Measurements from ENCODE around the gene COL6A6. TPM values are rescaled to one million over a fixed set of nuclear protein-coding genes. Genes with fewer than 3 reads are reported as not detected.

Gene COL6A6
- total and polyA plus RNA-seq, 2 donors (not counting 3 experiments of a cell fraction or from before 2014, with no cell fraction given), result not detected

GRCh38 chr3:130557336-130558035, 40.5 kb downstream of the COL6A6 start:
- dilution Hi-C loops (cut with MboI; ENCODE audit: extremely low pct_ligation_motif_present, low sequenced_read_pairs) (no loop called here), intact Hi-C loops (cut with micrococcal nuclease) (no loop called here)
- no peak overlapping the region for H3K9ac ChIP-seq (replicated peaks; ENCODE audit: extremely low read depth, insufficient read depth, low read length)
- H3K27ac ChIP-seq (ENCODE audit: insufficient read depth, low read depth, low read length), result no peak overlapping the region
- CTCF ChIA-PET, result interaction anchor here (1.2 kb wide), 1 partner anchor 19 kb away, joined by 3 read pairs; no protein-coding TSS in a partner anchor
- no peak overlapping the region for H3K4me2 ChIP-seq (ENCODE audit: insufficient read depth, low read length)
- H3K27me3 ChIP-seq (ENCODE audit: control insufficient read depth in 2 of 2, insufficient read depth in 2 of 2, low read length in 2 of 2), result no peaks in the 10 kb centered on the region
- no peak for TF ChIP-seq GATA2 (IDR thresholded peaks at IDR 0.05; ENCODE audit: insufficient read depth, insufficient read length, low read depth, low read length)
- TF ChIP-seq JUN (IDR thresholded peaks at IDR 0.05; ENCODE audit: borderline replicate concordance, insufficient read depth, insufficient read length, low read depth), result no peak
- TF ChIP-seq FOS (IDR thresholded peaks at IDR 0.05; ENCODE audit: borderline replicate concordance, insufficient read depth, low read length), result no peak
- TF ChIP-seq POLR2A (IDR thresholded peaks at IDR 0.05; ENCODE audit: low read depth, low read length), result no peak
- no peak for TF ChIP-seq EZH2 (IDR thresholded peaks at IDR 0.05; ENCODE audit: borderline replicate concordance, low read depth, low read length, severe bottlenecking)
- TF ChIP-seq, protein P1, sequence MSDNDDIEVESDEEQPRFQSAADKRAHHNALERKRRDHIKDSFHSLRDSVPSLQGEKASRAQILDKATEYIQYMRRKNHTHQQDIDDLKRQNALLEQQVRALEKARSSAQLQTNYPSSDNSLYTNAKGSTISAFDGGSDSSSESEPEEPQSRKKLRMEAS (IDR thresholded peaks at IDR 0.05; ENCODE audit: insufficient read depth, insufficient read length), result no peak
- no peak for TF ChIP-seq MYC (IDR thresholded peaks at IDR 0.05; ENCODE audit: low read depth, low read length)
- TF ChIP-seq, protein P2, sequence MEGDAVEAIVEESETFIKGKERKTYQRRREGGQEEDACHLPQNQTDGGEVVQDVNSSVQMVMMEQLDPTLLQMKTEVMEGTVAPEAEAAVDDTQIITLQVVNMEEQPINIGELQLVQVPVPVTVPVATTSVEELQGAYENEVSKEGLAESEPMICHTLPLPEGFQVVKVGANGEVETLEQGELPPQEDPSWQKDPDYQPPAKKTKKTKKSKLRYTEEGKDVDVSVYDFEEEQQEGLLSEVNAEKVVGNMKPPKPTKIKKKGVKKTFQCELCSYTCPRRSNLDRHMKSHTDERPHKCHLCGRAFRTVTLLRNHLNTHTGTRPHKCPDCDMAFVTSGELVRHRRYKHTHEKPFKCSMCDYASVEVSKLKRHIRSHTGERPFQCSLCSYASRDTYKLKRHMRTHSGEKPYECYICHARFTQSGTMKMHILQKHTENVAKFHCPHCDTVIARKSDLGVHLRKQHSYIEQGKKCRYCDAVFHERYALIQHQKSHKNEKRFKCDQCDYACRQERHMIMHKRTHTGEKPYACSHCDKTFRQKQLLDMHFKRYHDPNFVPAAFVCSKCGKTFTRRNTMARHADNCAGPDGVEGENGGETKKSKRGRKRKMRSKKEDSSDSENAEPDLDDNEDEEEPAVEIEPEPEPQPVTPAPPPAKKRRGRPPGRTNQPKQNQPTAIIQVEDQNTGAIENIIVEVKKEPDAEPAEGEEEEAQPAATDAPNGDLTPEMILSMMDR (IDR thresholded peaks at IDR 0.05; ENCODE audit: extremely low read depth in 1 of 2, insufficient read depth in 1 of 2, low read depth in 1 of 2, low read length in 2 of 2), result no peak
- TF ChIP-seq POLR2AphosphoS5 (IDR thresholded peaks at IDR 0.05; ENCODE audit: insufficient read depth, low read depth, low read length), result no peak
- H3K4me1 ChIP-seq (ENCODE audit: control insufficient read depth, extremely low read depth, insufficient read depth, low read length), result no peaks in the 10 kb centered on the region
- no peaks in the 10 kb centered on the region for H3K9me1 ChIP-seq (replicated peaks; ENCODE audit: control insufficient read depth, extremely low read depth, insufficient read depth, low read length)
- no peaks in the 10 kb centered on the region for H3K79me2 ChIP-seq (ENCODE audit: control insufficient read depth, insufficient read depth, low read length)
- no TSS peak for BruUV-seq (replicated peaks)
- POLR2A ChIA-PET, result no interaction called here
- H3K36me3 ChIP-seq (ENCODE audit: control insufficient read depth in 2 of 2, extremely low read depth in 1 of 2, insufficient read depth in 2 of 2, low read length in 2 of 2), result no peaks in the 10 kb centered on the region
- FAIRE-seq, result no peak
- no peaks in the 10 kb centered on the region for H3K9me3 ChIP-seq (replicated peaks; ENCODE audit: control insufficient read depth, insufficient read depth, low read length)
- no peak overlapping the region for H3K4me3 ChIP-seq (replicated peaks in 1 of 3; ENCODE audit: insufficient read depth in 1 of 3, low read depth in 1 of 3, low read length in 3 of 3)
- H4K20me1 ChIP-seq (replicated peaks; ENCODE audit: control insufficient read depth, extremely low read depth, insufficient read depth, low read length), result no peaks in the 10 kb centered on the region
- DNase-seq (ENCODE audit: low read depth, low spot score), result no peak
- H2AFZ ChIP-seq (ENCODE audit: low read depth, low read length), result no peak overlapping the region

All from endothelial cell of umbilical vein (primary cell).